ENCODE measurements around the gene CNTNAP2.

CNTNAP2 gene

GRCh38 chr7:147911201-147911601, 1794.6 kb downstream of the CNTNAP2 start:
- no peak overlapping the region for H3K4me3 ChIP-seq (ENCODE audit: control insufficient read depth, low read depth, low read length)
- no peak for TF ChIP-seq CTCF (conservative IDR thresholded peaks at IDR 0.05; ENCODE audit: control insufficient read depth, insufficient read depth, low read depth, low read length)

DNA sequence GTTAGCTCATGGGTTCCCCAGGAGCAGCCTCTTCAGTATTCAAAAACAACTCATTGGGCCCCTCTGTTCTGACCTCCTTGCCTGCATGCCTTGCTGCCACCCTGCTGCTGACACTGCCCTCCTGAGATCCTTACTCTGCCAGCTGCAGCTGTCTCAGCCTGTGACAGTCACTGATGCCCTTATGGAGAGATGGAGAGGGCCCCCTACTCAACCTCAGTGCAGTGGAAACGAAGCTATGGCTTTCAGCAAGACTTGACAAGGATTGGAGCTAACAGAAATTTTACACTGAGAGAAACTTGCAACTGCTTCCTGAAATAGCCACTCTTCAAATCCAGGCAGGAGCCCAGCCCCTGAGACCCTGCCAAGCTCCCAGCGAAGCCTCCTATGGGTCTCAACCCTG, 1795.7 kb downstream of the CNTNAP2 start:
- DNase-seq (ENCODE audit: low read depth): no peak

More at GRCh38 chr7:147911201-147911601, 1794.6 kb downstream of the CNTNAP2 start:
- peak; percentile 0 for DNase-seq (ENCODE audit: low read depth)

GRCh38 chr7:147912946-147913638, 1796.5 kb downstream of the CNTNAP2 start:
- no peak overlapping the region for H3K4me3 ChIP-seq (ENCODE audit: control insufficient read depth, low read depth, low read length)
- DNase-seq (ENCODE audit: low read depth): no peak
- no peak for TF ChIP-seq CTCF (conservative IDR thresholded peaks at IDR 0.05; ENCODE audit: control insufficient read depth, insufficient read depth, low read depth, low read length)

More for the DNA sequence above, 1795.7 kb downstream of the CNTNAP2 start:
- TF ChIP-seq CTCF (conservative IDR thresholded peaks at IDR 0.05; ENCODE audit: control insufficient read depth, insufficient read depth, low read depth, low read length): no peak
- H3K4me3 ChIP-seq (ENCODE audit: control insufficient read depth, low read depth, low read length): no peak overlapping the region

DNA sequence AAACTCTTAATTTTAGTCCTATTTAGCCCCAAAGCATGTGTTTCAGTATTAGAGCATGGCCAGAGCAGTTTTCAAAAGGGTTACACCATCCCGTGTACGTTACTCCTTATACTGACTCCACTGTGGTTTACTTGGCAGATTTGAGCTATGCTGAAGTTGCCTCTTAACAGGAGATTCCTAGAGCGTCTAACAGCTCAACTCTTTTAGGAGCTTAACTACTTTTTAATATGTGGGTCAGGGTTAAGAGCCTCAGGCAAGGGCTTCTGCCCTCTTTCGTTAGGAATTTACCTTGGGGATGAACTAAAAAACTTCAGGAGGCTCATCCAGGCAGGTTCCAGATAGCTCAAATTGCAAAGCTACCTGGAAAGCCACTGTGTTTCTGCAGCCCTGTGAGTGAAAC, 1799.2 kb downstream of the CNTNAP2 start:
- H3K4me3 ChIP-seq (ENCODE audit: control insufficient read depth, low read depth, low read length): no peak overlapping the region
- TF ChIP-seq CTCF (conservative IDR thresholded peaks at IDR 0.05; ENCODE audit: control insufficient read depth, insufficient read depth, low read depth, low read length): no peak
- DNase-seq (ENCODE audit: low read depth): no peak

- no peak overlapping the region for H3K4me3 ChIP-seq (ENCODE audit: control insufficient read depth, low read depth, low read length)
- TF ChIP-seq CTCF (conservative IDR thresholded peaks at IDR 0.05; ENCODE audit: control insufficient read depth, insufficient read depth, low read depth, low read length): no peak
- no peak for DNase-seq (ENCODE audit: low read depth)
Observed at GRCh38 chr7:147916573-147916972, 1800.0 kb downstream of the CNTNAP2 start.

GRCh38 chr7:147923841-147924240, 1807.2 kb downstream of the CNTNAP2 start:
- H3K4me3 ChIP-seq (ENCODE audit: control insufficient read depth, low read depth, low read length): no peak overlapping the region
- no peak for TF ChIP-seq CTCF (conservative IDR thresholded peaks at IDR 0.05; ENCODE audit: control insufficient read depth, insufficient read depth, low read depth, low read length)
- no peak for DNase-seq (ENCODE audit: low read depth)

Data from fibroblast of mammary gland (primary cell).